NCI-H345 treated with DMSO at 0.1 percent for 48 hours (cell line): ENCODE measurements around the gene NEMP1.
"Not testable (repeated sequence)": the region's sequence is repeated elsewhere in the genome, so short reads cannot be mapped to it uniquely, and the experiment has no call there.

Experiments
- DNase-seq: peaks from one replicate; lab custom pipeline; 2025; ENCODE audit not compliant: unreplicated experiment; lab: John Stamatoyannopoulos, UW

NEMP1 gene

DNA sequence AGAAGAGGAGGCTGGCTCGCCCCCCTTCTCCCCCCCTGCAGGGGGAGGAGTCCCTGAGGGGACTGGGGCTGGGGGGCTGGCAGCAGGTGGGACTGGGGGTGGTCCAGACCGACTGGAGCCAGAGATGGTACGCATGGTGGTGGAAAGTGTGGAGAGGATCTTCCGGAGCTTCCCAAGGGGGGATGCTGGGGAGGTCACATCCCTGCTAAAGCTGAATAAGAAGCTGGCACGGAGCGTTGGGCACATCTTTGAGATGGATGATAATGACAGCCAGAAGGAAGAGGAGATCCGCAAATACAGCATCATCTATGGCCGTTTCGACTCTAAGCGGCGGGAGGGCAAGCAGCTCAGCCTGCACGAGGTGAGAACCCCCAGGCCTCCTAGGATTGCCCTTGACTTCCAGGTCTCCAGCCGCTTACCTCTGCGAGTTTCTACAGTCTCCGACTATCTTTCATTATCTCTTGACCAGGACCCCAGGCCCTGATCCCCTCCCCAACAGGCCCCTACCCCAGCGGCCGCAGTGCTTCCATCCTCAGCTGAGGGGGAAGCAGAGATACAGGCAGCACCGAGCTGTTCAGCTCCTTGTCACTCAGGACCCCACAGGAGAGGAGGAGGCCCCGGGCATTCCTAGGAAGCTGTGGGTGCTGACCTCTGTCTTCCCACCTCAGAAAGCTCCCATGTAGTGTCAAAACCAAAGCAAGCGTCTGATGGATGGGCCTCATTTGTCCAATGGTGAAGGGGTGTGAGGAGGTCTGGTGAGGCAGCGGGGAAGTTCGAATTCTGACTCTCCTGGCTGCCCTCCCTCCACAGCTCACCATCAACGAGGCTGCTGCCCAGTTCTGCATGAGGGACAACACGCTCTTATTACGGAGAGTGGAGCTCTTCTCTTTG, 13.3 kb upstream of the NEMP1 start:
- DNase-seq, result no peak

DNA sequence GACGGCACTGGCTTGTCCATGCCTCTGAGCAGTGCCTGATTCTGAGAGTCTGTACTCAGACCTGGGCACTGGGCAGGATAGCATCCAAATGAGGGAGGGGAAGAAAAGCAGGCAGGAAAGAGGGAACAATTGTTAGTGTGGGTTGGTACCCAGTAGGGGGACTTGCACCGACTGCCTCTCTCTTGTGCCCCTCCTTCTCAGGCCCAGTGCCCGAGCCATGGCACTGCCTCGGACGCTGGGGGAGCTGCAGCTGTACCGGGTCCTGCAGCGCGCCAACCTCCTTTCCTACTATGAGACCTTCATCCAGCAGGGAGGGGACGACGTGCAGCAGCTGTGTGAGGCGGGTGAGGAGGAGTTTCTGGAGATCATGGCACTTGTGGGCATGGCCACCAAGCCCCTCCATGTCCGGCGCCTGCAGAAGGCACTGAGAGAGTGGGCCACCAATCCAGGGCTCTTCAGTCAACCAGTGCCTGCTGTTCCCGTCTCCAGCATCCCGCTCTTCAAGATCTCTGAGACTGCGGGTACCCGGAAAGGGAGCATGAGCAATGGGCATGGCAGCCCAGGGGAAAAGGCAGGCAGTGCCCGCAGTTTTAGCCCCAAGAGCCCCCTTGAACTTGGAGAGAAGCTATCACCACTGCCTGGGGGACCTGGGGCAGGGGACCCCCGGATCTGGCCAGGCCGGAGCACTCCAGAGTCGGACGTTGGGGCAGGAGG, 12.5 kb upstream of the NEMP1 start:
- no peak for DNase-seq

DNA sequence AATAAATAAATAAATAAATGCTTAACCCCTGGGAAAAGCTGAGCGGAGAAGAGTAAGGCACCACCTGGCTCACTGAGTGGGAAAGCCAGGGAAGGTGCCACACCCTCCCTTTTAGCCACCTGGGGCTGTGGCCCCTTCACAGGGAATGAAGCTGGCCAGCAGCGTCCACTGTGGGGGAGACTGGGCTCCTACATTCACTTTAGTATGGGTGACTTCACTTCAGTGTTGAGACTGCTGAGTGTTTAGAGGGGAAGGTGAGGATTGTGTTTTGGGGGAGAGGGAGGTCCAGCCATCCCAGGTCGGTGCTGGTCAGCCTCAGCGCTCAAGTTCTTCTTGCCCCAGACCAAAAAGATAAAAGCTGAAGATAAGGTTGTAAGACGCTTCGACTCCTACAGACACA, 11.9 kb upstream of the NEMP1 start:
- DNase-seq, result no peak

DNA sequence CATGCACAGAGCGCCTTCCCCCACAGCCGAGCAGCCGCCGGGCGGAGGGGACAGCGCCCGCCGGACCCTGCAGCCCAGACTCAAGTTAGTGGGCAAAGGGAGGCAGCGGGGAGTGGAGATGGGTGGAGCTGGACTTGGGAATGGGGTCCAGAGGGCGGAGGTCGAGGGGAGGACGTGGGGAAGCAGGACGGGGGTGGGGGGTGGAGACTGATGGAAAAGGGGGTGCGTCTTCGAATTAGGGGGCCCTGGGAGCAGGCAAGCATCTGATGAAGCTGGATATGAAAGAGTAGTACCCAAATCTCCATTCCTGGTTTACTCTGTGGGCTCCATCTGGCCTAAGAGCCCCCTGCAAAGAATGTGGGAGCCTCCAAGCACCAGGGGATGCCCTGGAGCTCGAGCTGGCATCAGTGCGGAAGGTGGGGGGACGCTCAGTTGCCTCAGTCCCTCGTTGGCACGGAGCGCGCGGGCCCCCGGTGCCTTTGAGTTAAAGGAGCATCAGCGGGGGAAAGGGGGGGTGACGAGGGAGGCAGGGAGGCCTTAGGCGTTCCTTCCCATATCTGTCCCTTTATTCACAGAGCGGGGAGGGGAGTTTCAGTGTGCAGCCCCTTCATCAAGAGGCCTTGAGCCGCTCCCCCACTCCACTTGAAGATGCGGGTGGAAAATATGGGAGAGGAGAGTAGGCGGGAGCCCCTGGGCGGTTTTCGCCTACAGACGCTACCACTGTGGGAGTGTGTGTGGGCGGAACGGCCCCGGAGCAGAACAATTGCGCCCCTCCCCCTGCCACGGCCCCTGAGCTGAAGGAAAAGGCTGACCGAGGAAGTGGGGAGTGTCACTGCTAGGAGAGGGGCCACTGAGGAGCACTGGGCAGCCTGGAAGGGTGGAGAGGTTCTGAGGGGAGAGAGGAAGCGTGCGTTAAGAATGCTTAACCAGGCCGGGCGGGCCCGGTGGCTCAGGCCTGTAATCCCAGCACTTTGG, 11.0 kb upstream of the NEMP1 start:
- DNase-seq, result no peak

DNA sequence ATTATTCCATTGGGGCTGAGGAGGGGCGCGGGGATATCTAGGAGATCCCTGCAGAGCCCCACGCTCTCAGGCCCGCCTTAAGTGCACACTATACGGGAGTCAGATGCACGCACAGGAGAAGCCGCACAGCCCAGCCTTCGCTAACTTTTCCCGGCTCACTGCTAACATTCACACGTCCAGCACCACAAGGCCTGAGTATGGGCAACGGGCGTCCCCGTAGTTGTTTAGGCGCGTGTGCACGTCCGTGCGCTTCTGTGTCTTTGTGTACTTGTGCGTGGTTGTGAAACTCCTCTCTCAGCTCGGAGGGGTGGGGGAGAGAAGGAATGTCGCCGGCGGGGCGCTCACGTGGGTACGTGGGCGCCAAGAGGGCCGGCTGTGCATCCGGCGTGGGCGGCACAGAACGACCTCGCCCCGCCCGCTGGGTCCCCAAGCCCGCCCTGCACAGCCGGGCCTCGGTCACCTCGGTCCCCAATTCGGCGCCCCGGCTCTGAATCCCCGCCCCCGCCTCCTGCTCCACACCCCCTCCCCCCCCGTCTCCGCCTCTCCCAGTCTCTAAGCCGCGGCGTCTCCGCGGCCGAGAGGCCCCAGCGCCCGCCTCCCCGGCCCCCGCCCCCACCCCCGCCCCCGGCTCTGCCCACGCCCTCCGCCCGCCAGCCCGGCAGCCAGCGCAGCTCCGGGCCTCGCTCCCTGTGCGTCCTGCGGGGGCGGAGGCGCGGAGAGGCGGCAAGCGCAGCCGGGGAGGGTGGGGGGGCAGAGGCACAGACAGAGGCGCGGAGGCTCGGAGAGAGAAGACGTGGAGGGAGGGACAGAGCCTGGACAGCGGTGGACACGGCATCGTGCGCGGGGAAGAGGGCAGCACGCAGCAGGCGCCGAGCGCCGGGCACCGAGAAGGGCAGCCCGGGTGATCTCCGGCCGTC, 10.0 kb upstream of the NEMP1 start, which contains the start of gene NAB2:
Gene NAB2, plus strand, starts transcription at position 761 of the 917 bp plus-strand sequence. CDS start 158 bp downstream, outside the sequence.
- DNase-seq, result peak; percentile 45

DNA sequence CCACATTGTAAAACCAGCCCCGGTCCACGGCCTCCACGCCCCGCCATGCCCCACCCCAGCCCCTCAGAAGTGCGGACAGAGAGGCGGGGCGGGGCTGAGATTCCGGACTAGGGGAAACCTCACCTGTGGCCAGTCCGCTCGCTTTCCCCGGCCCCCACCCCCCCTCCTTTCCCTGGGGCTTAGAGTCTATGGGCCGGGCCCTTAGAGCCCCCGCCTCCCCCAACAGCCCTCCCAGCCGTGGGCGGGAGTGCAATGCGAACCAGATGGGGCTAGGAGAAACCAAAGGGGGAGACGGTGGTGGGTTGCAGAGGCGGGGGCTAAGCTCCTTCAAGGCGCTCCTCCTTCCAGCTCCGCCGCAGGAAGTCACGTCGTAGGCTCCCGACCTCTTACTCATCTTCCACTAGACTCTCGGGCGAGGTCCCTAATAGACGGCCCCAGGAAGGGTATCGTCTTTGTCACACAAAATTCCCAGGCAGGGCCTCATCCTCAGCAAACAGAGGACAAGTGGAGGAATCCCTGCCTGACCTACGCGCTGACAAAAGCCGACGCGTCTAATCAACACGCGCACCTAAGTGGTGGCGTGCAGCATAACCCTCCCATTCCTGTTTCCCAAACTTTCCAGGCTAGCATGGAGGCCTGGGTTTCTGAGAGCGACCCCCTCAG, 9.2 kb upstream of the NEMP1 start:
- DNase-seq, result peak; percentile 38

DNA sequence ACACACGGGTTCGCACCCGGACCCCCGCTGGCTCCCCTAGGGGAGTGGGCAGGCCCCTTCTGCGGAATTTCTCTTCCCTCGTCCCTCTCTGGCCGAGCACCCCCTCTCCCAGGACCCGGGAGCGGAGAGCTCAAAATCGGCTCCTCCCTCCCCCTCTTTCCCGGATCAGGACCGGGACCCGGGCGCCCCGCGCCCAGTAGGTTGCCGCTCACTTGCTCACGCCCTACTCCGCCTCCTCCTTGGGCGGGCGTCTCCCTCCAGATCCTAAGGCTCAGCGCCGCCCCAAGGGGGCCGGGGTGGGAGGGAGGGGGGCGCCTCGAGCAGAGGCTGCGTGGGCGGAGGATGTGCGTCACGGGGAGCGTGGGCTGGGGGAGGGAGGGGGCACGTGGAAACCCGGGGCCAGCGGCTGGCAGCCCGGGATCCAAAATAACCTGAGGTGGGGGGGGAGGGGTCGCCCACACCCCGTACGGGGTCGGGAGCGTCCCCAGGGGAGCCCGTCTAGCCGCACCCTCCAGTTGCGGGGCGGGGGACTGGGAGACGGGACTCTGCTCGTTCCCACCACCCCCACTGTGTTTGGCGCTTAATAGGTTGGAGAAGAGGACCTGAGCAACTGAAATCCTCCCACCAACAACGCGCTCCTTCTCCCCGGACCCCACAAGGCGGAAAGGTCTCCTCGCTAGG, 8.6 kb upstream of the NEMP1 start:
- DNase-seq, result no peak

DNA sequence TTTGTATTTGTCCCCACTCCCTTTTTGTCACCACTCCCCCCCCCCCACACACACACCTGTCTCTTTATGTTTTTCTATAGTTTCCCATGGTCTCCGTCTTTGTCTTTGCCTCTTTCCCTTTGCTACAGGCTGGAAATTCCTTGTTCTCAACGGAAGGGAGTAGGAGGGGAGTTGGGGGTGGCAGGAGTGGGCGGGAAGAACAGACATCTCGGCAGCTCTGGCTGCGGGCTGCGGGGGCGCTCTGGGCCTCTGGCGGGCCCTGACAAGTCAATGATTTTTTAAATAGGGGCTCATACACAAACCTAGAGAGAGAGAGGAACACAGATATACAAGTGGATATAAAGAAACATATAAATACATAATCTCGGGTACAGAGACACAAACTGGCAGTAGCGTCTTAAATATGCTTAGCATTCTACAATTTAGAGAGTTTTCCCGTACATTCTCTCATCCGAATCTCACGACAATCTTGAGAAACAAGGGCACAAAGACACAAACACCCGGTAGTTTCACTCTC, 8.0 kb upstream of the NEMP1 start:
- DNase-seq, result no peak

DNA sequence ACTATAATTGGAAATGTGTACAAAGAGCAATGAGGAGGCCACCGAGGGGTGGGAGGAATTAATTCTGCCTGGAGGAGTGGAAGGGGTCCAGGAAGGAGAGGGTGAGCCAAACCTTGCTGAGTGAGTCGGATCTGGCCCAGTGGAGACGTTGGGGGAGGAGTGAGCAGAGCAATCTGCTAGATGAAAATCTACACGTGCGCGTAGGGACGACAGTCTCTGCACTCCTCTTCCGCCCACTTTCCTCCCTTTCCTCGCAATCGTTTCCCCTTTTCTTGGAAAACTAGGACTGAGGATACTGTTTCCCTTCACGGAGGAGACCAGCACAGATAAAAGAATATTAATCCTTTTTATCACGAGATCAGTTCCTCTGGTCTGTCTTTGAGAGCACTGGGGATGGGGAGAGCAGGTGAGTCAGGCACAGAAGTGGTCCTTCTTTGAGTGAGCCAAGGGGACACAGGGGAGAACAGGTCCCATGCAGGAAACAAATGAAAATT, 7.5 kb upstream of the NEMP1 start:
- no peak for DNase-seq

DNA sequence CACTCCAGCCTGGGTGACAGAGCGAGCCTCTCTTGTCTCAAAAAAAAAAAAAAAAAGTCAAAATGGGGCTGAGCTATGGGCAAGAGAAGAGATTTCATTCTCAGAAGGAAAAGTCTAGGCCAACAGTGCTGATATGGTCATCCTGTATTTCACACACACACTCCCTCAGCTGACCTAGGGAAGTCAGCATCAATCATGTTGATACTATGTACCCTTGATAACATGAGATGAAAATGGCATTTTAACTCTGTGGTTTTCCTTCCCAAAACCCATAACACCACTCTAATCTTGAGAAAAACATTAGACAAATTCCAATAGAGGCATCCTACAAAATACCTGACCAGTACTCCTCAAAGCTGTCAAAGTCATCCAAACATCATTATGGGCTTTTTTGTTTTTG, 2.3 kb upstream of the NEMP1 start:
- no peak for DNase-seq

DNA sequence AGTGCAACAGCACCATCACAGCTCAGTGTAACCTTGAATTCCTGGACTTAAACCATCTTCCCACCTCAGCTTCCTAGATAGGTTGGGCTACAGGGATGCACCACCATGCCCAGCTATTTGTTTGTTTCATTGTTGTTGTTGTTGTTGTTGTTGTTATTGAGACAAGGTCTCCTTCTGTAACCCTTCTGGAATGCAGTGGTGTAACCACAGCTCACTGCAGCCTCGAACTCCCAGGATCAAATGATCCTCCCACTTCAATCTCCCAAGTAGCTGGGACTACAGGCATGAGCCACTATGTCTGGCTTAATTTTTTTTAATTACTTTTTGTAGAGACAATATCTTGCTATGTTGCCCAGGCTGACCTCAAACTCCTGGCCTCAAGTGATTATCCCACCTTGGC, 1.2 kb upstream of the NEMP1 start:
- DNase-seq, result no peak

DNA sequence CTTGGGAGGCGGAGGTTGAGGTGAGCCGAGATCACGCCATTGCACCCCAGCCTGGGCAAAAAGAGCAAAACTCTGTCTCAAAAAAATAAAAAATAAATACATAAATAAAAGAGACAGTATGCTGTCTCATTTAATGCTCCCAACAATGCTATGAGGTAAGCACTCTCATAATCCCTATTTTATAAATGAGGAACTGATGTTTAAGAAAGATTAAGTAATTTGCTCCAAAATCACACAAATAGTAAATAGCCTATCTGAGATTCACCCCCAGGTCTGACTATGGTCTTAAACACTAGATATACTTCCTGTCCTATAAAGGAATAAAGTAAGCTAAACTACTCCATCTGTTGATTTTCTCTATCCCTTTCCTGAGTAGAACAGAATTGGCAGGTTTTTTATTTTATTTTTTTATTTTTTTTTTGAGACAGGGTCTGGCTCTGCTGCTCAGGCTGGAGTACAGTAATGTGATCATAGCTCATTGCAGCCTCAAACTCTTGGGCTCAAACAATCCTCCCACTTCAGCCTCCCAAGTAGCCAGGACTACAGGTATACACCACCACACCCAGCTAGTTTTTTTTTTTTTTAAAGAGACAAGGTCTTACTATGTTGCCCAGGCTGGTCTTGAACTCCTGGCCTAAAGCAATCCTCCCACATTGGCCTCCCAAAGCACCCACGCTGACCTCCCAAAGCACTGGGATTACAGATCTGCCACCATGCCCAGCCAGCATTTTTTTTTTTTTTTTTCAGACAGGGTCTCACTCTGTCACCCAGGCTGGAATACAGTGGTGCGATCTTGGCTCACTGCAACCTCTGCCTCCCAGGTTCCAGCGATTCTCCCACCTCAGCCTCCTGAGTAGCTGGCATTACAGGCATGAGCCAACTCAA, 4.8 kb downstream of the NEMP1 start:
- DNase-seq, result not testable (repeated sequence)

DNA sequence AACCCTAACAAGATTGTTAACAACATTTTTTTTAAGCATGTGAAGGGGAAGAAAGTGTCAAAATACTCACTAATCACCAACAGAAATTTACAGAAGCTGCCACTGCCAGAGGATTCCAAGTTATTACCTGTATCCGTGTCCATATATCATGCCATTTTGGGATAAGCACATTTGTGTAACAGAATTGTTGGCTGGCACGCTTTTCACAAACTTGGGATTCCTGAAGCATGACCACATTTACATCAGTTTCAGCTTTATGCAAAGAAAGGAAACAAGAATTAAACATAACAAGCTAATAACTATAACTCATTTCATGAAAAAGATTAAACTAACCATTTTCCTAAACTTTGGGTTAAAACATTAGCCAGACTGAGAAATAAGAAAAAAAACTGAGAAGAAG, 5.9 kb downstream of the NEMP1 start:
- DNase-seq, result no peak

DNA sequence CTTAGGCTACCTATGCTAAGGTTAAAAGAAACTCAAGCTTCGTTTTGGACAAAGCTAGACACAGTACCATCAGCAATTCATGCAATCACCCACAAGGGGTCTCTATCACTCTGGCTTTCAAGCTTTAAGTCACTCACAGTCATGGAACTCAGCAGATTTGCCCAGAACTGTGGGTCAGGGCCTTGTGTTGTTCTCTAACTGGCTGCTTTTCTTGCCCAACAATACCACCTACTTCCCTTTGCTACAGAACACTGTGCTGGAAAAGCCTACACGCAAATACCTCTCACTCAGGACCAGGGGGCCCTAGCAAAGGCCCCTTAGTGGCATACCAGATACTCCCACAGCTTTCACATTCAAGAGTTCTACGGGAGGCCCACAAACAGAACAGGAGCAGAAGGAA, 9.1 kb downstream of the NEMP1 start:
- peak; percentile 25 for DNase-seq

DNA sequence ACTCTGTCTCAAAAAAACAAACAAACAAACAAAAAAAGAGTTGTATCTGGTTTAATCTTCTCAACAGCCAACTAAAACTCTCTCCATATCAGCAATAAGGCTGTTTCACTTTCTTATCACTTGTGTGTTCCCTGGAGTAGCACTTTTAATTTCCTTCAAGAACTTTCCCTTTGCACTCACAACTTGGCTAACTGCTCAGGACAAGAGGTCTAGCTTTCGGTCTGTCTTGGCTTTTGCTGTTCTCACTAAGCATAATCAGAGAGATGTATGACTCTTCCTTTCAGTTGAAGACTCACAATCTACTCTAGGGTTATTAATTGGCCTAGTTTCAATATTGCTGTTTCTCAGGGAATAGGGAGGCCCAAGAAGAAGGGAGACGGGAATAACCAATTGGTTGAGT, 12.3 kb downstream of the NEMP1 start:
- no peak for DNase-seq

DNA sequence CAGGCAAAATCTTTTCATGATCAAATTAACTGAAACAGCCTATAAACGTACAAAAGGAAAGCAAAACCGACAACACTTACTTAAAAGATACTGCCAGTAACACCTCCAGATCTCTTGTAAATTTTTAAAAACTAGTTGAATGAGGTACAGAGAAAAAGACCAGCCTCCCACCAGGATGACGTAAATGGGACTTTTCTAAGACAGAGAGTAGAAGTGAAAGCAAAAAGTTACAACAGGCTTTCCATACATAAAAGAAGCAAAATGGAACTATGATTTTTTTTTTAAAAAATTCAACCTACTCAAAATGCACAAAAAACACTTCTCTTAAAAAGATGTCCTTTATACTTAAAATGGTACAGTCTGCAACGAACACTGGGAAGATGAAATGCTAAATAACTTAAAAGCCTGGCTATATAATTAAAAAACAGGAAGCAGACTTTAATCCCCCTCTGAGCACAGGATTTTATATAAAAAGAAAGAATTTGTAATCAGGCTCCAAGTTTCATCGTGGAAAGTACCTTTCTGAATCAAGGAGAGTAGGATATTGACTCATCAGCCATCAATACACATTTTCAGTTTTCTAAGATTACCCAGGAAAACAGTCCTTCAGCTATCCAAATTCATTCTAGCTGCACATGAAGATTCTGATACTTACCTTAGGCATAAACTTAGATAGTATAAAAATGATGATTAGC, 14.5 kb downstream of the NEMP1 start:
- DNase-seq, result no peak

DNA sequence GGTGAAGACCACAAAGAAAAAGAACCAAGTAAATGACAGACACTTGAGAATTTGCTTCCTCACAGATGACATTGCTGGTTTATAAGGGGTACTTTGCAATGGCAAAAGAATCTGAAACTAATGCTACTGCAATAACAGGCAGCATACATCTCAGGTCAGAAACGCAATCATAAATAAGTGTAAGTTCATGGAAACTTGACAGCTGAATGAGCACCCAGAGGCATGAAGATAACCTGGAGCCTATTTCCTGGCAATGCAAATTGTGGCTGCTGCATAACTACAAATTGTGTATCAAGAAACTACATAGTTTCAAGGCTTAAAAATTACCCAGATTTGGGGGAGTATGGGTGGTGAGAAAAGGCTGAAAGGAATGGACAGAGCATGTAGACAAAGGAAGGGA, 20.1 kb downstream of the NEMP1 start:
- DNase-seq, result no peak
